Measurements from ENCODE around the gene RBBP7. TPM values are rescaled to one million over a fixed set of nuclear protein-coding genes. Genes with fewer than 3 reads are reported as not detected.

Gene RBBP7
- total and polyA plus RNA-seq, 2 of the 8 experiments (the other 6 are each of a cell fraction or from before 2014, with no cell fraction given): 107 to 138 TPM

DNA sequence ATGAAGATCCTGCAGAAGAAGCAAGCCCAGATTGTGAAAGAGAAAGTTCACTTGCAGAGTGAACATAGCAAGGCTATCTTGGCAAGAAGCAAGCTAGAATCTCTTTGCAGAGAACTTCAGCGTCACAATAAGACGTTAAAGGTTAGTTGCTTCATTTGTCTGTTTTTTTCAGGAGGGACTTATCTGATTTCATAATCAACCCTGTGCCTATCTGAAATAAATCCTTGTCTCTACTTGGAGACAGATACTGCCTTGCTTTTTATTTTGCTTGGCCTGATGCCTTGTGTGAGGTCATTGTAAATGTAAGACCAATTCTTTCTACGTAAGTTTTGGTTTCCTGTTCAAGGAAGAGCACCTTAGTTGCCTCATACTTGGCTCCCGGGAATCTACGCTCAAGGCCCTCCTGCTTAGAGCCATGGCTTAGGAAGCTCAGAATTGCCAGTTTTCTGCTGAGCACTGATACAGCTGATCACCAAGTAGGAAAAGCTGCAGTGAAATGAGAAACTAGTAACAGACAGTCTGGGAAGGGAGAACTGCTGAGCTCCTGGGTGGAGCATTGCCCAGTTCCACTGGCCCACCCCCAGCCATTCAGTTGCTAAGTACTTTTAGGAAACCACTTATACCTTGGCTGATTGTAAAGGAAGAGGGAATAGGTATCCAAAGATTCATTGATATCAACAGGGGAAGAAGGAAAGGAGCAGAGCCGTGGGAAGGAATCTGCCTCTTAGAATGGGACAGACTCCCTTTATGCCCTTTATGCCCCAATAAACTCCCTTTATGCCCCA lies 41.8 kb downstream of the RBBP7 start (continued):
- TF ChIP-seq RBBP5 (IDR thresholded peaks at IDR 0.05; ENCODE audit: borderline replicate concordance, low read depth, low read length): no peak
- TF ChIP-seq TEAD4 (IDR thresholded peaks at IDR 0.05; ENCODE audit: low read depth, low read length): no peak
- TF ChIP-seq SUZ12 (IDR thresholded peaks at IDR 0.05; ENCODE audit: low read length): no peak
- no peak for TF ChIP-seq SIRT6 (IDR thresholded peaks at IDR 0.05; ENCODE audit: low read length)

All from H1 (cell line).